Common myeloid progenitor, CD34-positive (primary cell): ENCODE results near the gene CNOT2.

ENCODE experiments used
- CTCF ChIA-PET: fragments of 350-600 bp; sonication (Branson Sonifier 250); formaldehyde crosslinking; loops from one replicate; lab custom pipeline; 2021; ENCODE audit warnings: antibody characterized with exemption; lab: Charles Lee
- POLR2A ChIA-PET: fragments of 350-600 bp; sonication (Branson Sonifier 250); formaldehyde crosslinking; loops from one replicate; lab custom pipeline; 2021; ENCODE audit warnings: antibody characterized with exemption; lab: Charles Lee
- DNase-seq, 3 donors: peaks; one replicate each; pipeline versions ENCODE4 v3.0.0 to v3.0.0-alpha.2; 2013
- H3K27ac ChIP-seq, 2 experiments: 1 replicate in 1 of 2; 2 replicates in 1 of 2; pipeline ENCODE4 v1.7.0; 2013; ENCODE audit warnings: inconsistent platforms in 2 of 2, low read length in 2 of 2, mild to moderate bottlenecking in 2 of 2, low read depth in 1 of 2, moderate library complexity in 1 of 2; ENCODE audit not compliant: severe bottlenecking in 2 of 2, insufficient read depth in 1 of 2, poor library complexity in 1 of 2
- H3K27me3 ChIP-seq, 5 experiments: replicated peaks in 2 of 5; 1 replicate in 3 of 5; 2 replicates in 2 of 5; pipeline versions ENCODE4 v1.6.1 to v1.7.0; 2013; ENCODE audit warnings: low read length in 4 of 5, mild to moderate bottlenecking in 2 of 5, moderate library complexity in 2 of 5, inconsistent platforms in 1 of 5; ENCODE audit not compliant: insufficient read depth in 5 of 5, control insufficient read depth in 4 of 5
- H3K36me3 ChIP-seq, 4 experiments: 1 replicate in 2 of 4; 2 replicates in 2 of 4; pipeline versions ENCODE4 v1.6.1 to v1.7.0; 2013; ENCODE audit warnings: low read length in 3 of 4, control low read depth in 1 of 4, mild to moderate bottlenecking in 1 of 4; ENCODE audit not compliant: control insufficient read depth in 4 of 4, insufficient read depth in 4 of 4
- H3K4me1 ChIP-seq, 4 experiments: 1 replicate in 3 of 4; 2 replicates in 1 of 4; pipeline versions ENCODE4 v1.6.1 to v1.7.1; 2013; ENCODE audit warnings: low read length in 3 of 4, mild to moderate bottlenecking in 3 of 4, control low read depth in 1 of 4, inconsistent platforms in 1 of 4, moderate library complexity in 1 of 4; ENCODE audit not compliant: control insufficient read depth in 4 of 4, insufficient read depth in 4 of 4; ENCODE audit errors: control extremely low read depth in 1 of 4
- H3K4me3 ChIP-seq, 7 experiments: 1 replicate in 4 of 7; 2 replicates in 3 of 7; pipeline versions ENCODE4 v1.5.1 to v1.7.0; 2013; ENCODE audit warnings: mild to moderate bottlenecking in 7 of 7, low read length in 6 of 7, moderate library complexity in 6 of 7, inconsistent platforms in 2 of 7, low read depth in 2 of 7, control low read depth in 1 of 7; ENCODE audit not compliant: insufficient read depth in 4 of 7, control insufficient read depth in 1 of 7; ENCODE audit errors: extremely low read depth in 1 of 7
- H3K9me3 ChIP-seq, 5 experiments: 1 replicate in 4 of 5; 2 replicates in 1 of 5; pipeline versions ENCODE4 v1.6.1 to v1.7.1; 2013; ENCODE audit warnings: low read length in 4 of 5, mild to moderate bottlenecking in 2 of 5, inconsistent platforms in 1 of 5, low read depth in 1 of 5, moderate library complexity in 1 of 5; ENCODE audit not compliant: control insufficient read depth in 4 of 5, insufficient read depth in 2 of 5; ENCODE audit errors: control extremely low read depth in 1 of 5
- WGBS: methylation state at CpG from one replicate; pipeline ENCODE4 v1.1.5; 2013; ENCODE audit not compliant: insufficient coverage; 5-methylcytosine and 5-hydroxymethylcytosine counted together

Gene CNOT2

GRCh38 chr12:70249903-70250302, 6.7 kb downstream of the CNOT2 start:
- Histone ChIP-seq H3K4me3 (no peak overlapping the region), H3K27ac (no peak overlapping the region), H3K27me3 (no peaks in the 10 kb centered on the region), H3K36me3 (peaks cover 2 to 11% (median 5%) of the 10 kb centered on the region in 4 experiments), H3K4me1 (peaks cover 3 to 32% (median 11%) of the 10 kb centered on the region in 4 experiments), H3K9me3 (no peaks in the 10 kb centered on the region)
- no CpG with 5 or more reads among the region's 2 CpGs for WGBS
- ChIA-PET POLR2A (no interaction called here), CTCF (no interaction called here)
- no peak for DNase-seq

GRCh38 chr12:70251226-70251625, 8.0 kb downstream of the CNOT2 start:
- Histone ChIP-seq H3K4me3 (no peak overlapping the region), H3K4me1 (peaks cover 0 to 20% (median 3%) of the 10 kb centered on the region in 4 experiments), H3K27ac (no peak overlapping the region), H3K36me3 (peaks cover 2 to 10% (median 5%) of the 10 kb centered on the region in 4 experiments), H3K27me3 (no peaks in the 10 kb centered on the region), H3K9me3 (no peaks in the 10 kb centered on the region)
- no peak for DNase-seq
- WGBS, result no CpG with 5 or more reads among the region's 2 CpGs
- ChIA-PET POLR2A (no interaction called here), CTCF (interaction anchor here (1.1 kb wide), 1 partner anchor 32 kb away, joined by 3 read pairs; no protein-coding TSS in a partner anchor)

- Histone ChIP-seq H3K4me3 (no peak overlapping the region), H3K9me3 (no peaks in the 10 kb centered on the region), H3K4me1 (peaks cover 0 to 16% (median 3%) of the 10 kb centered on the region in 4 experiments), H3K27ac (no peak overlapping the region), H3K36me3 (peaks cover 2 to 8% (median 5%) of the 10 kb centered on the region in 4 experiments), H3K27me3 (no peaks in the 10 kb centered on the region)
- WGBS, result 88% methylated on average over 1 of the region's 2 CpGs
- no peak for DNase-seq
- ChIA-PET CTCF (no interaction called here), POLR2A (no interaction called here)
Observed at GRCh38 chr12:70251661-70252060, 8.4 kb downstream of the CNOT2 start.

- H3K27me3 ChIP-seq, result no peaks in the 10 kb centered on the region
- no peak overlapping the region for H3K4me3 ChIP-seq
- DNase-seq, result no peak
- H3K36me3 ChIP-seq, result peaks cover 0 to 3% (median under 1%) of the 10 kb centered on the region in 4 experiments
- ChIA-PET CTCF (interaction anchor here (2.0 kb wide), 1 partner anchor 22 kb away, joined by 4 read pairs; no protein-coding TSS in a partner anchor), POLR2A (no interaction called here)
- H3K4me1 ChIP-seq, result peaks cover 0 to 8% (median 0%) of the 10 kb centered on the region in 4 experiments
- WGBS, result 100% methylated on average over 2 of the region's 4 CpGs
- H3K27ac ChIP-seq, result no peak overlapping the region
- H3K9me3 ChIP-seq, result no peaks in the 10 kb centered on the region
Observed at GRCh38 chr12:70252832-70253231, 9.6 kb downstream of the CNOT2 start.

- no peak overlapping the region for H3K4me3 ChIP-seq
- POLR2A ChIA-PET, result no interaction called here
- peaks cover 0 to 4% (median 0%) of the 10 kb centered on the region in 4 experiments for H3K4me1 ChIP-seq
- 100% methylated on average over 4 of the region's 5 CpGs for WGBS
- no peaks in the 10 kb centered on the region for H3K9me3 ChIP-seq
- no peak overlapping the region for H3K27ac ChIP-seq
- DNase-seq, result no peak
- no peaks in the 10 kb centered on the region for H3K27me3 ChIP-seq
- peaks cover 0 to 3% (median under 1%) of the 10 kb centered on the region in 4 experiments for H3K36me3 ChIP-seq
- CTCF ChIA-PET, result interaction anchor here (2.0 kb wide), 1 partner anchor 20 kb away, joined by 4 read pairs; no protein-coding TSS in a partner anchor
Observed at GRCh38 chr12:70254225-70254624, 11.0 kb downstream of the CNOT2 start.

GRCh38 chr12:70254846-70255245, 11.6 kb downstream of the CNOT2 start:
- no peak overlapping the region for H3K27ac ChIP-seq
- WGBS, result no CpG with 5 or more reads among the region's 5 CpGs
- POLR2A ChIA-PET, result no interaction called here

GRCh38 chr12:70255311-70255710, 12.1 kb downstream of the CNOT2 start:
- ChIA-PET CTCF (no interaction called here), POLR2A (no interaction called here)
- Histone ChIP-seq H3K4me1 (peaks cover 0 to 4% (median 0%) of the 10 kb centered on the region in 4 experiments), H3K36me3 (peaks cover 0 to 3% (median under 1%) of the 10 kb centered on the region in 4 experiments), H3K27ac (no peak overlapping the region), H3K4me3 (no peak overlapping the region), H3K27me3 (no peaks in the 10 kb centered on the region), H3K9me3 (no peaks in the 10 kb centered on the region)
- no peak for DNase-seq
- WGBS, result 90% methylated on average over 2 of the region's 3 CpGs

More at GRCh38 chr12:70254846-70255245, 11.6 kb downstream of the CNOT2 start:
- Histone ChIP-seq H3K4me1 (peaks cover 0 to 4% (median 0%) of the 10 kb centered on the region in 4 experiments), H3K4me3 (no peak overlapping the region), H3K9me3 (no peaks in the 10 kb centered on the region), H3K36me3 (peaks cover 0 to 3% (median under 1%) of the 10 kb centered on the region in 4 experiments), H3K27me3 (no peaks in the 10 kb centered on the region)
- CTCF ChIA-PET, result no interaction called here
- no peak for DNase-seq
